Keratinocyte (primary cell): Measurements from ENCODE around the gene SLC8A3. TPM values are rescaled to one million over a fixed set of nuclear protein-coding genes. Genes with fewer than 3 reads are reported as not detected.

Experiments used
- DNase-seq: peaks from one replicate; pipeline ENCODE4 v3.0.0-alpha.2; 2011; ENCODE audit warnings: low read depth, missing footprints, low spot score
- FAIRE-seq: peaks from 2 replicates; lab custom pipeline; 2011; peaks lifted over from hg19 to GRCh38; lab: Jason Lieb, UNC
- H2AFZ ChIP-seq: 2 replicates; pipeline ENCODE4 v1.6.0; 2012; ENCODE audit warnings: low read length, control low read depth, inconsistent platforms; ENCODE audit not compliant: control insufficient read depth
- H3K27ac ChIP-seq: 2 replicates; pipeline ENCODE4 v1.5.1; 2011; ENCODE audit warnings: low read length; ENCODE audit not compliant: control insufficient read depth, insufficient read depth
- H3K27me3 ChIP-seq: 3 replicates; pipeline ENCODE4 v1.6.0; 2011; ENCODE audit warnings: low read length; ENCODE audit not compliant: control insufficient read depth, insufficient read depth; ENCODE audit errors: extremely low read depth
- H3K36me3 ChIP-seq, 2 experiments: 2 replicates in 1 of 2; 3 replicates in 1 of 2; pipeline ENCODE4 v1.5.1; 2011; ENCODE audit warnings: low read length in 2 of 2, mild to moderate bottlenecking in 1 of 2; ENCODE audit not compliant: control insufficient read depth in 2 of 2, insufficient read depth in 2 of 2; ENCODE audit errors: extremely low read depth in 1 of 2
- H3K4me1 ChIP-seq: 3 replicates; pipeline ENCODE4 v1.5.1; 2011; ENCODE audit warnings: low read length; ENCODE audit not compliant: control insufficient read depth, insufficient read depth; ENCODE audit errors: extremely low read depth
- H3K4me2 ChIP-seq: 3 replicates; pipeline ENCODE4 v1.6.0; 2011; ENCODE audit warnings: low read depth, low read length; ENCODE audit not compliant: control insufficient read depth, insufficient read depth; ENCODE audit errors: extremely low read depth
- H3K4me3 ChIP-seq, 3 experiments: fragments of 200-600 bp in 1 of 3; sonication (generic) in 1 of 3; 2 replicates in 2 of 3; 3 replicates in 1 of 3; pipeline ENCODE4 v1.5.1; 2011 to 2016; ENCODE audit warnings: low read length in 3 of 3, mild to moderate bottlenecking in 3 of 3, control low read depth in 2 of 3, inconsistent platforms in 1 of 3, low read depth in 1 of 3, mixed read lengths in 1 of 3, mixed run types in 1 of 3, moderate library complexity in 1 of 3; ENCODE audit not compliant: control insufficient read depth in 2 of 3, insufficient read depth in 2 of 3; ENCODE audit errors: extremely low read depth in 1 of 3
- H3K79me2 ChIP-seq: 2 replicates; pipeline ENCODE4 v1.6.0; 2012; ENCODE audit warnings: low read length; ENCODE audit not compliant: control insufficient read depth, insufficient read depth
- H3K9ac ChIP-seq: 3 replicates; pipeline ENCODE4 v1.6.0; 2011; ENCODE audit warnings: low read length; ENCODE audit not compliant: control insufficient read depth, insufficient read depth; ENCODE audit errors: extremely low read depth
- H3K9me1 ChIP-seq: 3 replicates; pipeline ENCODE4 v1.6.0; 2011; ENCODE audit warnings: low read length; ENCODE audit not compliant: control insufficient read depth, insufficient read depth; ENCODE audit errors: extremely low read depth
- H3K9me3 ChIP-seq: 2 replicates; pipeline ENCODE4 v1.5.1; 2012; ENCODE audit warnings: low read depth, low read length; ENCODE audit not compliant: control insufficient read depth
- H4K20me1 ChIP-seq: 3 replicates; pipeline ENCODE4 v1.6.0; 2011; ENCODE audit warnings: low read length; ENCODE audit not compliant: control insufficient read depth, insufficient read depth; ENCODE audit errors: extremely low read depth
- CTCF ChIP-seq, 3 experiments: IDR thresholded peaks in 1 of 3; conservative IDR thresholded peaks in 1 of 3; optimal IDR thresholded peaks in 1 of 3; 2 replicates in 2 of 3; 3 replicates in 1 of 3; pipeline versions ENCODE3 to v1.5.1; 2011; ENCODE audit warnings: low read length in 3 of 3, mild to moderate bottlenecking in 3 of 3, moderate library complexity in 2 of 3, control low read depth in 1 of 3, inconsistent platforms in 1 of 3; ENCODE audit not compliant: insufficient read depth in 2 of 3; ENCODE audit errors: extremely low read depth in 1 of 3
- EZH2 ChIP-seq: IDR thresholded peaks from one replicate; pipeline ENCODE4 v1.6.1; 2012; ENCODE audit warnings: inconsistent platforms, mild to moderate bottlenecking, low read length, moderate library complexity
- dilution Hi-C: fragments of 300-500 bp; cut with MboI; formaldehyde crosslinking; loops from one replicate; pipeline ENCODE4 v1.7.0; 2020; ENCODE audit warnings: low sequenced_read_pairs; ENCODE audit not compliant: extremely low pct_ligation_motif_present
- polyA plus RNA-seq, 5 experiments: library from polyadenylated mRNA; depleted of rRNA in 3 of 5; stranded (reverse) in 3 of 5; stranded (forward) in 1 of 5; unstranded in 1 of 5; fragments of >200 nt; gene quantifications; 1 replicate in 1 of 5; 2 replicates in 3 of 5; 3 replicates in 1 of 5; pipeline versions ENCODE4 v1.2.1 to v1.2.3, GENCODE V29; 2011 to 2012; ENCODE audit warnings: missing spikeins in 2 of 5, low read depth in 1 of 5, low replicate concordance in 1 of 5

The SLC8A3 gene
- polyA plus RNA-seq, 1 donor (not counting 4 experiments of a cell fraction or from before 2014, with no cell fraction given) = not detected

GRCh38 chr14:70033561-70033960 is 155.2 kb downstream of the SLC8A3 start:
- Histone ChIP-seq H3K4me1 (peaks cover 11% of the 10 kb centered on the region), H2AFZ (no peak overlapping the region), H3K27me3 (no peaks in the 10 kb centered on the region), H3K9ac (no peak overlapping the region), H3K27ac (no peak overlapping the region), H4K20me1 (no peaks in the 10 kb centered on the region), H3K9me1 (no peaks in the 10 kb centered on the region), H3K79me2 (no peaks in the 10 kb centered on the region), H3K36me3 (no peaks in the 10 kb centered on the region), H3K4me3 (no peak overlapping the region), H3K9me3 (no peaks in the 10 kb centered on the region), H3K4me2 (no peak overlapping the region)
- DNase-seq = no peak
- dilution Hi-C loops = no loop called here
- no peak for TF ChIP-seq CTCF (optimal IDR thresholded peaks at IDR 0.05 in 1 of 3, IDR thresholded peaks at IDR 0.05 in 1 of 3, conservative IDR thresholded peaks at IDR 0.05 in 1 of 3; ENCODE audit: extremely low read depth in 1 of 3, insufficient read depth in 2 of 3, low read length in 3 of 3)
- TF ChIP-seq EZH2 = no peak
- FAIRE-seq = no peak

GRCh38 chr14:70033116-70033515 is 155.6 kb downstream of the SLC8A3 start:
- dilution Hi-C loops = no loop called here
- Histone ChIP-seq H3K9me1 (no peaks in the 10 kb centered on the region), H3K9me3 (no peaks in the 10 kb centered on the region), H2AFZ (no peak overlapping the region), H4K20me1 (no peaks in the 10 kb centered on the region), H3K9ac (no peak overlapping the region), H3K4me1 (peaks cover 11% of the 10 kb centered on the region), H3K4me2 (no peak overlapping the region), H3K27me3 (no peaks in the 10 kb centered on the region), H3K4me3 (no peak overlapping the region), H3K79me2 (no peaks in the 10 kb centered on the region), H3K36me3 (no peaks in the 10 kb centered on the region), H3K27ac (no peak overlapping the region)
- TF ChIP-seq CTCF (optimal IDR thresholded peaks at IDR 0.05 in 1 of 3, IDR thresholded peaks at IDR 0.05 in 1 of 3, conservative IDR thresholded peaks at IDR 0.05 in 1 of 3; ENCODE audit: extremely low read depth in 1 of 3, insufficient read depth in 2 of 3, low read length in 3 of 3) = no peak
- no peak for TF ChIP-seq EZH2
- DNase-seq (no peak), FAIRE-seq (no peak)
